ENCODE data around the gene CDK15. TPM values are rescaled to one million over a fixed set of nuclear protein-coding genes. Genes with fewer than 3 reads are reported as not detected.

Gene CDK15

DNA sequence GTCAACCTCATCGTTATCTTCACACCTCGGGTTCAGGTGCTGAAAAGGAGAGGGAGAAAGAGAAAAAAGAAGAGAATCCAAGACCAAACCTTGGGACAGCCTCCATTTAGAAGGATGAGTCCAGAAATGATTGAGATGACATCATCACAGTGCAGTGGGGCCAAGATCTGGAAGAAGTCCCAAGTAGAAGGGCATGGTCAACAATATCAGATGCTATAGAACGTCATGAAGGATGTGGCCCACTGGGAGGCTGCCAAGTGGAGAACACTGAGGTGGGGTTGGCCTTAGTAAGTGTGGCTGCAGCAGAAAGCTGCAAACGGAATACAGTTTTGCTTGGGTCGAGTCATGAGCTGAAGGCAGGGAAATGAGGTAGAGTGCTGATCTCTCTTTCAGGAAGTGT, 136.2 kb downstream of the CDK15 start:
- H3K4me1 ChIP-seq (ENCODE audit: control insufficient read depth, low read depth, low read length) = peaks cover 2% of the 10 kb centered on the region
- H4K8ac ChIP-seq (ENCODE audit: low read depth, low read length) = no peak overlapping the region
- no peaks in the 10 kb centered on the region for H3K79me1 ChIP-seq (ENCODE audit: low read length)
- no peak for DNase-seq
- H3K4me3 ChIP-seq (ENCODE audit: low read length) = no peak overlapping the region
- H2BK120ac ChIP-seq (ENCODE audit: low read depth, low read length) = no peak overlapping the region
- no peak overlapping the region for H3K23ac ChIP-seq (ENCODE audit: low read length)
- H2AK5ac ChIP-seq (ENCODE audit: low read length) = no peak overlapping the region
- H3K36me3 ChIP-seq (ENCODE audit: control insufficient read depth, insufficient read depth, low read length) = no peaks in the 10 kb centered on the region
- no peak overlapping the region for H3K9ac ChIP-seq (ENCODE audit: low read length)
- no peak overlapping the region for H2BK15ac ChIP-seq (replicated peaks; ENCODE audit: low read depth)
- H3K4me2 ChIP-seq (ENCODE audit: low read length) = no peak overlapping the region
- no peak overlapping the region for H3K4ac ChIP-seq (ENCODE audit: low read depth, low read length)
- H3K18ac ChIP-seq (ENCODE audit: low read length) = no peak overlapping the region
- no peak overlapping the region for H2BK5ac ChIP-seq (ENCODE audit: low read length)
- no peak overlapping the region for H3K27ac ChIP-seq (ENCODE audit: low read depth, low read length)
- H3K27me3 ChIP-seq (ENCODE audit: insufficient read depth, low read length, poor library complexity) = no peaks in the 10 kb centered on the region
- no peak overlapping the region for H4K5ac ChIP-seq (ENCODE audit: low read length)
- WGBS (ENCODE audit: extremely low coverage, insufficient coverage, low lambda C conversion rate) = no CpG with 5 or more reads among the region's 5 CpGs
- no peak overlapping the region for H3K56ac ChIP-seq (ENCODE audit: low read length)
- H3K79me2 ChIP-seq (ENCODE audit: control insufficient read depth, insufficient read depth, low read length) = no peaks in the 10 kb centered on the region

Small RNAs within 50 kb of the gene (small RNA-seq; reads per million reads assigned to genes)
- gene RF00019 (ENCODE audit: insufficient read depth) = not detected
- gene RNU6-440P (ENCODE audit: insufficient read depth) = not detected
- not detected for gene UBE2V1P11 (ENCODE audit: insufficient read depth)
